Pancreas (tissue), 10 donors: Measurements from ENCODE around the gene TPP1. TPM values are rescaled to one million over a fixed set of nuclear protein-coding genes. Genes with fewer than 3 reads are reported as not detected.
A peak's percentile ranks its signal among the peaks of the same experiment; 100 is the strongest.

Experiments
- ATAC-seq, 4 donors: fragments of 200-7000 bp; cut with Tn5 transposase; one replicate each; pipeline versions ENCODE4 v1.8.0 to v1.9.1; 2020; ENCODE audit warnings: mild to moderate bottlenecking in 4 of 4, moderate library complexity in 4 of 4
- DNase-seq, 6 donors: peaks; one replicate each; pipeline ENCODE4 v3.0.0-alpha.2; 2020
- FAIRE-seq: peaks from 2 replicates; lab custom pipeline; 2012; peaks lifted over from hg19 to GRCh38; lab: Jason Lieb, UNC
- H3K27ac ChIP-seq, 4 donors: fragments of 200-600 bp; sonication (generic); 1 replicate in 3 of 4; 2 replicates in 1 of 4; pipeline versions ENCODE4 v1.5.0 to v1.8.0; 2020
- H3K27me3 ChIP-seq, 4 donors: fragments of 200-600 bp; one replicate each; pipeline ENCODE4 v1.8.0; 2021
- H3K36me3 ChIP-seq, 3 donors: fragments of 200-600 bp; sonication (generic) in 1 of 3; one replicate each; pipeline versions ENCODE4 v1.5.0 to v1.8.0; 2020 to 2021
- H3K4me1 ChIP-seq, 3 donors: fragments of 200-600 bp; one replicate each; pipeline ENCODE4 v1.8.0; 2021
- H3K4me3 ChIP-seq, 4 donors: fragments of 200-600 bp; sonication (generic) in 2 of 4; one replicate each; pipeline versions ENCODE4 v1.5.0 to v1.8.0; 2020 to 2021
- H3K9me3 ChIP-seq, 4 donors: fragments of 200-600 bp; one replicate each; pipeline ENCODE4 v1.8.0; 2021
- CTCF ChIP-seq, 4 donors: fragments of 200-600 bp; sonication (generic) in 3 of 4; IDR thresholded peaks; one replicate each; pipeline versions ENCODE4 v1.5.0 to v1.8.0; 2021; ENCODE audit warnings: antibody characterized with exemption in 4 of 4
- WGBS, 2 donors: extraction: QIAGEN DNeasy Blood & Tissue Kit; methylation state at CpG; one replicate each; pipeline ENCODE4 v1.1.7; 2013; 5-methylcytosine and 5-hydroxymethylcytosine counted together
- intact Hi-C, 3 donors: fragments of 100-400 bp; cut with DNase I; formaldehyde crosslinking; loops; one replicate each; pipeline versions ENCODE4 v1.11.1 to v1.14.2; 2022
- polyA plus RNA-seq, 2 donors: library from polyadenylated mRNA; stranded (reverse); fragments of 200-250 nt; gene quantifications; one replicate each; pipeline ENCODE4 v1.2.3, GENCODE V29; 2013
- total RNA-seq, 6 donors: library from RNA; stranded (reverse); fragmentation: NEBNext Ultra II Directional in 4 of 6; extraction: Animal tissue kit (Norgen Biotek cat#: 25700) in 4 of 6; gene quantifications; one replicate each; pipeline versions ENCODE4 v1.2.1 to v1.2.4, GENCODE V29; 2021 to 2023
- donor health status: healthy with polysubstance abuse.
- donor health status: DM: no; HTN: no; CAD: no; lungs with moderate emphysema.
- donor health status: DM: no; HTN: no; CAD: no.
- donor health status: control.
- donor health status: control.
- donor health status: Bipolar disorder and iron deficiency.
- donor health status: DM: yes; HTN: yes; CAD: no.
- donor health status: DM: no; HTN: no; CAD: no.
- donor health status: DM: no; HTN: no; CAD: no.
- donor health status: DM: yes; HTN: yes; CAD: no.

The TPP1 gene
- total and polyA plus RNA-seq, 8 donors: 19.6 to 88.6 (median 24.6) TPM

DNA sequence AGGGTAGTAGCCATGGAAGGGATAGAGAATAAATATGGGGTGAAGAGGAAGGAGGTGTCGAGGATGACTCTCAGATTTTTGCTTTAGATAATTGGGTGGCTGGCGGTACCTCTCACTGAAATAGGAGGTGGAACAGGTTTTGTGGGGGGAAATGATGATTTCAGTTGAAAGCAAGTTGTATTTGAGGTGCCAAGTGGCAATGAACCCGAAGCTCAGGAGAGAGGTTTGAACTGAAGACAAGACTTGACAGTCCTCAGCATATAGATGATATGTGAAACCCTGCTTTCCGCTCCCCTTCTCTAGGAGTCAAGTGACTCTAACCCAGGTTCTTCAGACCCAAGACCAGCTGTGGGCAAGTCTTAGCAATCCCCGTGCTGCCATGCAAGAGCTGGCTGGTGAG, 49.5 kb downstream of the TPP1 start:
- ATAC-seq: no peak
- FAIRE-seq: no peak
- Histone ChIP-seq H3K4me3 (no peak overlapping the region), H3K4me1 (peaks cover 0 to 4% (median 0%) of the 10 kb centered on the region in 3 donors), H3K9me3 (no peaks in the 10 kb centered on the region), H3K27ac (no peak overlapping the region), H3K27me3 (no peaks in the 10 kb centered on the region), H3K36me3 (no peaks in the 10 kb centered on the region)
- intact Hi-C loops: no loop called here
- 79 to 97% methylated on average over 5 of the region's 5 CpGs for WGBS, 2 donors
- no peak for DNase-seq
- no peak for TF ChIP-seq CTCF (IDR thresholded peaks at IDR 0.05)

DNA sequence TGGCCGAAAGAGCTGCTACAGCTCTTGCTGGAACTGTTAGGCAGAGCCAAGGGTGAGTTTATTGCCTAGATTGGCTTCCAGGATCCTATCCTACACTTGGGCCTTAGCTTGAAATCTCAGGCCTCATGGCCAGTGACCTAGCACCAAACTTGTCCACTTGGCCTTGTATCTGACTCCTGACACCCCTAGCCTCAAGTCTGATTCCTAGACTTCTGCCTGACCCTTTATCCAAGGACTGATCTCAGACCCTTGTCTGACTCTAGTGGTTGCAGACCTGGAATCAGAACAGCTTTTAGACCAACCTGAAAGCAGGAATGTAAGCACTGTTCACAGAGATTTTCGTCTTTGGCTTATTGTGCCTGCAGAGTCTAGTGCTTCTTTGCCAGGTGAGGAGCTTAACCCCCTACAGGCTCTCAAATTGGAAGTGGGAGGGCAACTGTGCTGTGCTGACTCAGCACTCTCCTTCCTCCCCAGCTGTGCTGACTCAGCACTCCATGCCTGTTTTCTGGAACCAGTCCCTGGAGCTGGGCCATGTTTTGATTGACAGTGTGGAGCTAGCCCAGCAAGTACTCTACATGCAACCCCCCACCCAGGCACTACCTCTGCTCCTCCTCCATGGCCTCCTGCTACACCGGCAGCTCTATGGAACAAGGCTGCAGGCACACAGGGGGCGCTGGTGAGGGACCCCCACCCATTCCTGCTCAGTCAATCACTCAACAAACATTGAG, 50.9 kb downstream of the TPP1 start:
- FAIRE-seq (no peak), ATAC-seq (peak; percentile 79 to 88 (median 87)), DNase-seq (peak in 5 of 6 donors; percentile 73 to 90 (median 79))
- TF ChIP-seq CTCF (IDR thresholded peaks at IDR 0.05): no peak
- Histone ChIP-seq H3K27me3 (no peaks in the 10 kb centered on the region), H3K9me3 (no peaks in the 10 kb centered on the region), H3K27ac (no peak overlapping the region), H3K4me3 (no peak overlapping the region), H3K4me1 (peaks cover 0 to 4% (median 0%) of the 10 kb centered on the region in 3 donors), H3K36me3 (no peaks in the 10 kb centered on the region)
- intact Hi-C loops: no loop called here
- WGBS, 2 donors: 30 to 34% methylated on average over 4 of the region's 4 CpGs

GRCh38 chr11:6567371-6567745, 51.9 kb downstream of the TPP1 start:
- intact Hi-C loops: no loop called here
- H3K36me3 ChIP-seq: no peaks in the 10 kb centered on the region
- FAIRE-seq (no peak), DNase-seq (no peak), ATAC-seq (no peak)
- H3K9me3 ChIP-seq: no peaks in the 10 kb centered on the region
- no peak overlapping the region for H3K27ac ChIP-seq
- H3K4me3 ChIP-seq: no peak overlapping the region
- no peaks in the 10 kb centered on the region for H3K27me3 ChIP-seq
- no peak for TF ChIP-seq CTCF (IDR thresholded peaks at IDR 0.05)
- H3K4me1 ChIP-seq: peaks cover 0 to 4% (median 0%) of the 10 kb centered on the region in 3 donors
- WGBS, 2 donors: 90 to 94% methylated on average over 7 of the region's 7 CpGs

- no peak overlapping the region for H3K27ac ChIP-seq
- FAIRE-seq (no peak), DNase-seq (no peak), ATAC-seq (peak in 1 of 4 donors; percentile 47)
- 83% methylated on average over 13 of the region's 13 CpGs for WGBS, 2 donors
- intact Hi-C loops: no loop called here
- H3K4me1 ChIP-seq: peaks cover 0 to 4% (median 0%) of the 10 kb centered on the region in 3 donors
- TF ChIP-seq CTCF (IDR thresholded peaks at IDR 0.05): no peak
- no peak overlapping the region for H3K4me3 ChIP-seq
- H3K27me3 ChIP-seq: no peaks in the 10 kb centered on the region
- no peaks in the 10 kb centered on the region for H3K36me3 ChIP-seq
- H3K9me3 ChIP-seq: no peaks in the 10 kb centered on the region
Measured at GRCh38 chr11:6566704-6567370, 52.4 kb downstream of the TPP1 start.
